HG03439 (cell line): ENCODE data around the gene TASP1.
"Not testable (repeated sequence)": the region's sequence is repeated elsewhere in the genome, so short reads cannot be mapped to it uniquely, and the experiment has no call there.

Experiments
- ATAC-seq: cut with Tn5 transposase; IDR thresholded peaks from one replicate; pipeline ENCODE4 v1.9.1; 2021; ENCODE audit warnings: mild to moderate bottlenecking, moderate library complexity; ENCODE audit not compliant: unreplicated experiment

Gene TASP1

GRCh38 chr20:13638496-13639149 lies at the start of gene TASP1:
TASP1 (minus strand) TSS chr20:13638932; CDS start chr20:13630078, 8,854 bp downstream.
- peak; percentile 100 for ATAC-seq

- no peak for ATAC-seq
Observed at GRCh38 chr20:13687815-13688214, 49.1 kb upstream of the TASP1 start.

- ATAC-seq, result no peak
Observed at GRCh38 chr20:13685623-13686022, 46.9 kb upstream of the TASP1 start.

- ATAC-seq, result peak; percentile 42
Observed at GRCh38 chr20:13684566-13685222, 46.0 kb upstream of the TASP1 start.

- no peak for ATAC-seq
Observed at GRCh38 chr20:13683833-13684232, 45.1 kb upstream of the TASP1 start.

- peak; percentile 80 for ATAC-seq
Observed at GRCh38 chr20:13681248-13682125, 42.8 kb upstream of the TASP1 start.

GRCh38 chr20:13678944-13679343 lies 40.2 kb upstream of the TASP1 start:
- no peak for ATAC-seq

- ATAC-seq, result no peak
Observed at GRCh38 chr20:13677241-13677640, 38.5 kb upstream of the TASP1 start.

GRCh38 chr20:13676682-13677081 lies 38.0 kb upstream of the TASP1 start:
- no peak for ATAC-seq

- ATAC-seq, result no peak
Observed at GRCh38 chr20:13672690-13673089, 34.0 kb upstream of the TASP1 start.

- ATAC-seq, result no peak
Observed at GRCh38 chr20:13671916-13672378, 33.2 kb upstream of the TASP1 start.

- no peak for ATAC-seq
Observed at GRCh38 chr20:13671512-13671911, 32.8 kb upstream of the TASP1 start.

- ATAC-seq, result no peak
Observed at GRCh38 chr20:13670160-13670559, 31.4 kb upstream of the TASP1 start.

GRCh38 chr20:13665709-13666395 lies 27.1 kb upstream of the TASP1 start:
- ATAC-seq, result no peak

- ATAC-seq, result no peak
Observed at GRCh38 chr20:13661070-13661685, 22.4 kb upstream of the TASP1 start.

- peak; percentile 85 for ATAC-seq
Observed at GRCh38 chr20:13659288-13659687, 20.6 kb upstream of the TASP1 start.

GRCh38 chr20:13658060-13658459 lies 19.3 kb upstream of the TASP1 start:
- not testable (repeated sequence) for ATAC-seq

GRCh38 chr20:13656721-13657368 lies 18.1 kb upstream of the TASP1 start:
- ATAC-seq, result no peak

GRCh38 chr20:13654463-13655023 lies 15.8 kb upstream of the TASP1 start:
- no peak for ATAC-seq

GRCh38 chr20:13650474-13650873 lies 11.7 kb upstream of the TASP1 start:
- no peak for ATAC-seq
